Stimulated activated CD4-positive, alpha-beta T cell treated with anti-CD3 and anti-CD28 coated beads, Interleukin-1b, Interleukin-23, amount 100 ng/mL, for 48 hours (primary cell): ENCODE data around the gene FAM131C.

Experiments used
- DNase-seq: peaks from one replicate; pipeline ENCODE4 v3.0.0-alpha.2; 2020

FAM131C gene

DNA sequence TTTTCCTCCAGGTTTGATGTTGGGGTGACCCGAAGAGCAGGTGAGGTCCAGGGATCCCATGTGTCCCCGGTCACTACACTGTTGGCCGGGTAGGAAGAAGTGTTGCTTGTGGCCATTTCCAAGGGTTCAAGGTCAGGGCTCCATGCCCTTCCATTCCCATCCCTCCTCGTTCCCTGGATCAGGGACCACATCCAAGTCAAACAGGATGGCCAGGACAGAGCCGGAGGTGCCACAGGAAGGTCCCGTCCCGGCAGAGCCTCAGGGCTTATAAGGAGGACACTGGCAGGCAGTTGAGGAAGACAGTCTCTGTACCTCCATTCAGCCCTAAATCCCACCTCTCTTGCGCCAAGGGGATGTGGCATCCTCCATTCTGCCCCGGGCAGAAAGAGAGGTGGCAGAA lies 22.0 kb upstream of the FAM131C start:
- no peak for DNase-seq

GRCh38 chr1:16094453-16095158 lies 21.2 kb upstream of the FAM131C start:
- no peak for DNase-seq

DNA sequence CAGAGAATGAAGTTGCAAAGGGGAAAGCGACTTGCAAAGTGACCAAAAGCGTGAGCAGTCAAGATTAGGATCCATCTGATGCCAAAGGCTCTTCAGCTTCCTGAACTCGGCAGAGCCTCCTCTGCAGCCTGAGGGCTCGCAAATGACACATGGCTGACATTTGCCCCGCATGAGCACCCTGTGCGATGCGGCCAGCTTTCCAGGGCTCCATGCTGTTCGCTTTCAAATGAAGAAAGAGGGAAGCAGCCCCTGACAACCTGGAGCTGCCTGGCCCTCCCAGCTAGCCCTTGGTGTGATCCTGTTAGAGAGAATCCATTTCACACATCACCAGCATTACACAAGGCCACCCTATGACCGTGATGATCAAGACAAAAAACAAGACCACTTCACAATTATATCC lies 20.2 kb upstream of the FAM131C start:
- no peak for DNase-seq

DNA sequence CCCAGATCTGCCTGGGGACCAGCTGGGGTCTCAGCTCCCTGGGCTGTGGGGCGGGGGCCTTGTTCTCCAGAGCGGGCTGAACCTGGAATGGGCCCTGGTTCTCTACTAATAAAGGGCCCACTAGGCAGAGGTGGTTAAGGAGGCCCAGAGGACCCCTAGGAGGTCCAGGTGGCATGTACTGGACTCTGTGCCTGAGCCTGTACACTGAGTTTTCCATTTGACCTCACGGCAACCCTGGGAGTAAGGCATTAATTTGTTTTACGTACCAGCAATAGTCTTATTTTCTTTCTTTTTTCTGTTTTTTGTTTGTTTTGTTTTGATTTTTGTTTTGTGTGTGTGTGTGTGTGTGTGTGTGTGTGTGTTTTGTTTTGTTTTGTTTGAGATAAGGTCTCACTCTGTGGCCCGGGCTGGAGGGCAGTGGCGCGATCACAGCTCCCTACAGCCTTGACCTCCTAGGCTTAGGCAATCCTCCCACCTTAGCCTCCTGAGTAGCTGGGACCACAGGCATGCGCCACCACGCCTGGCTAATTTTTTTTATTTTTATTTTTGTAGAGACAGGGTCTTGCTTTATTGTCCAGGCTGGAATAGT lies 19.6 kb upstream of the FAM131C start:
- no peak for DNase-seq

GRCh38 chr1:16092097-16092922 lies 18.9 kb upstream of the FAM131C start:
- DNase-seq, result no peak

- DNase-seq, result no peak
Observed at GRCh38 chr1:16091296-16091695, 17.8 kb upstream of the FAM131C start.

DNA sequence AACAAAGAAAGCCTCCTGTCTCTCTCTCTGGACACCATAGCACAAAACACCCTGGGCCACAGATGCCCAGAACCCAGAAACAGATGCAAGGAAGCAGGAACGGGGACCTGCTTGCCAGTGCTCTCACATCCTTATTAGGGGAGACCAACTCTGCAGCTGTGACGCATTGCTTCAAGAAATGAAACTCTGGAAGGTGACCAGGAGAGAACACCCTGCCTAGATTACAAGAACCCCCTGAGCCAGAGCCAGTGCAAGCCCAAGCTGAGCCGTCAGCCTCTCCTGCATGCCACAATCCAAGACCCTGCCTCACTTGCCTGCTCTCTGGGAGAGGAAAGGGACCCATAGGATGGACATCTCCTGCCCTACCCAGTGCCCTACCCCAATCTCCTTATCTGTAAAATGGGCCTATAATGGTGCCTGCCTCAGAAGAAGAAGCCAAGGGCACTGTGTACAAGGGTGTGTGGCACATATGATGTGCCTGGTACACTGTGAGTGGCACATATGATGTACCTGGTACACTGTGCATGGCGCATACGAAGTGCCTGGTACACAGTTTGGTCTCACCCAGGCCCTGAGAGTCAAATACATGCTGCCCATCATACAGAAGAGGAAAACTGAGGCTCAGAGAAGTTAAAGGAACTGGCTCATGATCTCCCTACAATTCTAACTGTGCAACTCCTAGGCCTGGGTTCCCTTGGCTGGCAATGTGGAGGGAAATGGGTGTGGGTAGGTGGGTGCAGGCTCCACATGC lies 16.8 kb upstream of the FAM131C start:
- no peak for DNase-seq

DNA sequence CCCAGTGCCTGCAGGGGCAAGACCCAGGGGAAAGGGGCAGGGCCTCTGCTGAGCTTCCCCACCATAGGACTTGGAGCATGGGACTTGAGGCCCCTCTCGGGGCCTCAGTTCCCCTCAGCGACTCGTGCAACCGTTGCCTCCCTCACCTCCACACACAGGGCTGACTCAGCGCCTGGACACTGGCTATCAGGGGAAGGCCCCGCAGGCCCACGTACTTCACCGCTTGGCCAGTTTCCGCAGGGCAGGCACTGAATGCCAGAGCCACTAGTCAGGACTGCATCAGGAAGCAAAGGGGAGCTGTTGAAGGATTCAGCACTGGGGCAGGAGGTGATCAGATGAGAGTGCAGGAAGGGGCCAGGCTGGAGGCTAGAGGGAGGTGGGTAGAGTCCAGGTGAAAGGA lies 15.5 kb upstream of the FAM131C start:
- no peak for DNase-seq

DNA sequence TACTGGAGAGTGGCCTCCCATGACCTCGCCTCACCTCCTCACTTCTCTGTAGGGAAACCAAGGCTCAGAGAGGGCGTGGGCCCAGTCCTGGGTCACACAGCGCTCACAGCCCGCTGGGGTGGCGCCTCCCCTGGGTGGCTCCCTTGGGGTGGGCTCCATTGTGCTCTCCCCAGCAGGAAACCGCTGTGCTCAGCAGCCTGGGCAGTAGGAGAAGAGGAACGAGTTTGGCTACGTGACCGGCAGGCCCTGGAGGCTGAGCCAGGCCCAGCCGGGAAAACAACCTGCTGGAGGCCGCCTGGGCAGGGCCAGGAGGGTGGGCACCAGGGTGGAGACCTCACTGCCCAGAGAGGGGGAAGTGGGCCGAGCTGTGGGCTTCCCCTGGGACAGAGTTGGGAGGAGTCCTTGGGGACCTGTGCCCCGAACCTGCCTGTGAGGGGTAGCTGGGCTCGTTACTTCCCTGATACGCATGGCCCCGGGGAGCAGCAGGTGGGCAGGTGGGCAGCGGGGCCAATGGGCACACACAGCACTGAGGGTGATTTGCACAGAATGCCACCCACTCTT lies 15.0 kb upstream of the FAM131C start:
- DNase-seq, result no peak

DNA sequence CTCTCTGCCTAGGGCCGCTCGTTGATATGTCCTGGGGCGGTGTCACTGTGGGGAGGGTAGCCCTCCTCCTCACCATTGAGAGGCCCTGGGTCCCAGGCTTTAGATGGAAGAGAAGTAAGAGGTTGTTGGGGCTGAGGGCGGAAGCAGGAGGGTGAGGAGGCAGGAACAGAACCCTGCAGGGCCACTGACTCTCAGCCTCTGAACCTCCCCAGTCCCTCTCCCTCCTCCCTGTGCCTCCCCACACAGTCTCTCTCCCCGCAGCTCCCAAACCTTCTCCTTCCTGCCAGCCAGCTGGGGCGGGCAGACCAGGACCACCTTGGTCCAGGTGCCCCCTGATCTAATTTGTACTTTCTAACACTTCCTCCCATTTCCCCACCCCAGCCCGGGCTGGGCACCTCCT lies 14.3 kb upstream of the FAM131C start:
- DNase-seq, result no peak

DNA sequence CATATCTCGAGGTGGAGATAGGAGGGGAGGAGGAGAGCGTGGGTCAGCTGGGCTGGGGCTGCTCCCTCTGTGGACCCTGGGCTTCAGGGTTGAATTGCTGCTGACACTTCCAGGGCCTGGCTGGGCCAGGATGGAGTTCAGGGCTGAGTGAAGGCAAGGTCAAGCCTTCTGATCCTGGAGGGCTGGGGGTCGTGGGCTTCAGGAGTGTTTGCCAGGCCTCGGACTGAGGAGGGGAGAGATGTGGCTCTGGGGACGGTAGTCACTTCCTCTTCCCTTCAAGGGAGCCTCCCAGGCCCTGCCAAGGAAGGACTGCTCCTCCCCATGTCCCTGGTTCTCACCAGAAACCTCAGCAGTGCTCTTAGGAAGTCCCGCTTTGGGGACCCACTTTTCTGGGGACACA lies 12.1 kb upstream of the FAM131C start:
- DNase-seq, result no peak

GRCh38 chr1:16083486-16083885 lies 10.0 kb upstream of the FAM131C start:
- no peak for DNase-seq

GRCh38 chr1:16082283-16083038 lies 9.0 kb upstream of the FAM131C start:
- DNase-seq, result peak; percentile 66

DNA sequence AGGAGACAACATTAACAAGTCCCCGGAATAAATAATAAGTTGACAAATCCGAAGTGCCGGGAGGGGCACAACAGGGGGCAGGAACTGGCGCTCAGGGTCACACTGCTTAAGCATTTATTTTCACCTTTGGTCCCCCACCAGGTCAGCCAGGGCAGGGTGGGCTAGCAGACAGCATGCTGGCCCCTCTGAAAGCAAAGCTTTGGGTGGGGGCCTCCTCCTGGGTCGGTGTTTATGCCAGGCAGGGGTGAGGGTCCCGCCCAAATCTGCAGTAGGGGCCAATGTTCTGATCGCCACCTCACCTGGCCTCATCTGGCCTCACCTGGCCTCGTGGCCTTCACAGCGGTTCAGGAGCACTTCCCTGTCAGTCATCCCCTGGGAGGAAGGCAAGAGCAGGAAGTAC lies 8.2 kb upstream of the FAM131C start:
- DNase-seq, result no peak

GRCh38 chr1:16080422-16081150 lies 7.1 kb upstream of the FAM131C start:
- no peak for DNase-seq

- DNase-seq, result peak; percentile 72
Observed at GRCh38 chr1:16078925-16079656, 5.6 kb upstream of the FAM131C start.

GRCh38 chr1:16077406-16078245 lies 4.2 kb upstream of the FAM131C start:
- DNase-seq, result no peak

- no peak for DNase-seq
Observed at GRCh38 chr1:16076865-16077238, 3.4 kb upstream of the FAM131C start.

- DNase-seq, result no peak
Observed at GRCh38 chr1:16076031-16076864, 2.8 kb upstream of the FAM131C start.
